ENCODE results near the gene UNC5A. TPM values are rescaled to one million over a fixed set of nuclear protein-coding genes. Genes with fewer than 3 reads are reported as not detected.
"Not testable (repeated sequence)": the region's sequence is repeated elsewhere in the genome, so short reads cannot be mapped to it uniquely, and the experiment has no call there.

UNC5A gene
- total RNA-seq, 2 donors from 2014 or later: not detected

DNA sequence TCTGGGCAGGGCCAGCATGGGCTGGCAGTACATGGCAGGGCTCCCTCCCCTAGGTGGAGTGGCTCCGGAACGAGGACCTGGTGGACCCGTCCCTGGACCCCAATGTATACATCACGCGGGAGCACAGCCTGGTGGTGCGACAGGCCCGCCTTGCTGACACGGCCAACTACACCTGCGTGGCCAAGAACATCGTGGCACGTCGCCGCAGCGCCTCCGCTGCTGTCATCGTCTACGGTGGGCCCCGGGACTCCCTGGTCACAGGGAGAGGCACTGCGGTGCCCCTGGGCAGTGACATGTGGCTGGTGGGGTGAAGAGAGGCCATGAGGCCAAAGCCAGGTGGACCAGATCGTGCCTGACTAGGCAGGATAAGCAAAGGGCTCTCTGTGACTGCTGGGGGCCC lies 58.4 kb downstream of the UNC5A start:
- Mint-ChIP-seq H3K4me1 (ENCODE audit: low read depth in 2 of 2) (peaks cover 5 to 9% of the 10 kb centered on the region in 2 donors), H3K27ac (no peak overlapping the region), H3K36me3 (no peaks in the 10 kb centered on the region), H3K4me3 (no peak overlapping the region), H3K9me3 (no peaks in the 10 kb centered on the region), H3K27me3 (peaks cover 0 to 13% of the 10 kb centered on the region in 2 donors)
- ATAC-seq (no peak), DNase-seq (ENCODE audit: low spot score) (no peak)

DNA sequence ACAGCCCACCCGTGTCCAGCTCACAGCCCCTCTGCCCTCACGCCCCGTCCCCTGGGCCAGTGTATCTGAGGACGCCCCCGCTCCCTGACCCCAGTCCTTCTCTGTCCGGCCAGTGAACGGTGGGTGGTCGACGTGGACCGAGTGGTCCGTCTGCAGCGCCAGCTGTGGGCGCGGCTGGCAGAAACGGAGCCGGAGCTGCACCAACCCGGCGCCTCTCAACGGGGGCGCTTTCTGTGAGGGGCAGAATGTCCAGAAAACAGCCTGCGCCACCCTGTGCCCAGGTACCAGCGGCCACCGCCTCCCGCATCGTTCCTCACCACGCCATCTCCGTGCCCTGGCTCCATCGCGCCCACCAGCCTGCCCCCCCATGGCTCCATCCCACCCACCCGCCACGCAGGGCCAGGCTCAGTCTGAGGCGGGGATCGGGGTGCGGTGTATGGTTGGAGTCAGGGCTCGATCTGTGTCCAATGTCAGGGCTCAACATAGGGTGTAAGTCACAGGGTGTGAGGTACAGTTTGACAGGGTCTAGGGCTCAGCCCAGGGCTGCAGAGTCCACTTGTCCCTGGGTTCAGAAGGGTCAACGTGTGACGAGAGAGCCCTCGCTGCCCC lies 59.2 kb downstream of the UNC5A start:
- no peak overlapping the region for H3K4me3 Mint-ChIP-seq
- no peaks in the 10 kb centered on the region for H3K36me3 Mint-ChIP-seq
- no peak overlapping the region for H3K27ac Mint-ChIP-seq
- H3K9me3 Mint-ChIP-seq: no peaks in the 10 kb centered on the region
- ATAC-seq (no peak), DNase-seq (ENCODE audit: low spot score) (no peak)
- peaks cover 5 to 9% of the 10 kb centered on the region in 2 donors for H3K4me1 Mint-ChIP-seq (ENCODE audit: low read depth in 2 of 2)
- H3K27me3 Mint-ChIP-seq: peaks cover 0 to 10% of the 10 kb centered on the region in 2 donors

DNA sequence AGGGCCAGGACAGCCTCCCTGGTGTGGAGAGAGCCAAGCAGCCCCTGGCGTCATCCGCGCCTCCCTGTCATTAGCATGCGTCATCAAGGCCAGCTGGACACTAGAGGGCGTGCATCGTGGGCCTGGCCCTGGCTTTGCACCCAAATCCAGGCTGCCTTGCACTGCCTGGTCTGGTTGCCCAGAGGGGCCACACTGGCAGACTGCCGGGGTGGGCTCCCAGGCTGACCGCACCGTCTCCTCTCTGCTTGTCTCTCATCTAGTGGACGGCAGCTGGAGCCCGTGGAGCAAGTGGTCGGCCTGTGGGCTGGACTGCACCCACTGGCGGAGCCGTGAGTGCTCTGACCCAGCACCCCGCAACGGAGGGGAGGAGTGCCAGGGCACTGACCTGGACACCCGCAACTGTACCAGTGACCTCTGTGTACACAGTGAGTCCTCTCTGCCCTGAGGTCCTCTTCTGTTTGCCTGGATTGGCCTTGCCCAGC lies 59.8 kb downstream of the UNC5A start:
- Mint-ChIP-seq H3K36me3 (no peaks in the 10 kb centered on the region), H3K4me3 (no peak overlapping the region), H3K9me3 (no peaks in the 10 kb centered on the region), H3K27ac (no peak overlapping the region), H3K27me3 (peaks cover under 1 to 10% of the 10 kb centered on the region in 2 donors), H3K4me1 (ENCODE audit: low read depth in 2 of 2) (peaks cover 9 to 13% of the 10 kb centered on the region in 2 donors)
- no peak for ATAC-seq
- DNase-seq (ENCODE audit: low spot score): no peak

GRCh38 chr5:176870644-176871043 lies 60.3 kb downstream of the UNC5A start:
- Mint-ChIP-seq H3K4me1 (ENCODE audit: low read depth in 2 of 2) (peaks cover 14 to 18% of the 10 kb centered on the region in 2 donors), H3K27me3 (peaks cover 6 to 14% of the 10 kb centered on the region in 2 donors)
- not testable (repeated sequence) for DNase-seq (ENCODE audit: low spot score); ATAC-seq; H3K36me3 Mint-ChIP-seq; H3K27ac Mint-ChIP-seq; H3K9me3 Mint-ChIP-seq; H3K4me3 Mint-ChIP-seq

DNA sequence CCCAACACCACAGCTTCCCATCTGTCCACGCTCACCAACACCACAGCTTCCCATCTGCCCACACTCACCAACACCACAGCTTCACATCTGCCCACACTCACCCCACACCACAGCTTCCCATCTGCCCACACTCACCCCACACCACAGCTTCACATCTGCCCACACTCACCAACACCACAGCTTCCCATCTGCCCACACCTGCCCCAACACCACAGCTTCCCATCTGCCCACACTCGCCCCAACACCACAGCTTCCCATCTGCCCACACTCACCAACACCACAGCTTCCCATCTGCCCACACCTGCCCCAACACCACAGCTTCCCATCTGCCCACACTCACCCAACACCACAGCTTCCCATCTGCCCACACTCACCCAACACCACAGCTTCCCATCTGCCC lies 62.2 kb downstream of the UNC5A start:
- not testable (repeated sequence) for ATAC-seq; DNase-seq (ENCODE audit: low spot score); H3K4me3 Mint-ChIP-seq

DNA sequence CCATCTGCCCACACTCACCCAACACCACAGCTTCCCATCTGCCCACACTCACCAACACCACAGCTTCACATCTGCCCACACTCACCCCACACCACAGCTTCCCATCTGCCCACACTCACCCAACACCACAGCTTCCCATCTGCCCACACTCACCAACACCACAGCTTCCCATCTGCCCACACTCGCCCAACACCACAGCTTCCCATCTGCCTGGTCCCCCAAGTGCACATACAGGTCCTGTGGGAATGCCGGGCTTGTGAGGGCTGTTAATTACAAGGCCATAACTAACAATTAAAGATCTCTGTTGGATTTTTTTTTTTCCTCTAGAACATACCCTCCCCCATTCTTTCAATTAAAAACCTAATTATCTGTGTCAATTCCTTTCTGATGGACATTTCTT lies 62.7 kb downstream of the UNC5A start:
- Mint-ChIP-seq H3K27me3 (peaks cover 8 to 12% of the 10 kb centered on the region in 2 donors), H3K4me1 (ENCODE audit: low read depth in 2 of 2) (peaks cover 22 to 27% of the 10 kb centered on the region in 2 donors), H3K27ac (peak overlapping the region; percentile 65 to 77)
- not testable (repeated sequence) for H3K36me3 Mint-ChIP-seq; DNase-seq (ENCODE audit: low spot score); H3K9me3 Mint-ChIP-seq; H3K4me3 Mint-ChIP-seq; ATAC-seq

More for the DNA sequence above, 62.2 kb downstream of the UNC5A start:
- H3K9me3 Mint-ChIP-seq, H3K36me3 Mint-ChIP-seq, H3K27ac Mint-ChIP-seq: not testable (repeated sequence)
- H3K27me3 Mint-ChIP-seq: peaks cover 8 to 12% of the 10 kb centered on the region in 2 donors
- H3K4me1 Mint-ChIP-seq (ENCODE audit: low read depth in 2 of 2): peaks cover 22 to 27% of the 10 kb centered on the region in 2 donors

DNA sequence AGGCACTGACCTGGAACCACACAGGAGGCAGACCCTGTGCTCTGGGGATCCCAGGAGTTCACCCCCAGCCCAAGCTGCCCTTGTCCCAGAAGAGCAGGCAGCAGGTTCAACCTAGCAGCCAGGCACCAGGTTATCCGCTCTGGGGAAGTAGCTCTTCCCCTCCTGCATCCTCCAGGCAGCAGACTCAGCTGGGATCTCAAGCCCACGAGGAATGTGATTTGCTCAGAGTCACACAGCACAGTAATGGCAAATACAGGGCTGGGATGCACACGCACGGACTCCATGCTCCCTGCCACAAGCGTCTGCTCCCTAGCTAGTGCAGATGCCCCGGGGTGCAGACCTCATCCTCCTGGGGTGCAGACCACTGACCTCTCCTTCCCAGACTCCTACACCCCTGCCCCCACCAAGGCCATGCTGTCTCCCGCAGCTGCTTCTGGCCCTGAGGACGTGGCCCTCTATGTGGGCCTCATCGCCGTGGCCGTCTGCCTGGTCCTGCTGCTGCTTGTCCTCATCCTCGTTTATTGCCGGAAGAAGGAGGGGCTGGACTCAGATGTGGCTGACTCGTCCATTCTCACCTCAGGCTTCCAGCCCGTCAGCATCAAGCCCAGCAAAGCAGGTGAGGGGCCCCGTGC lies 63.3 kb downstream of the UNC5A start:
- peaks cover 22 to 27% of the 10 kb centered on the region in 2 donors for H3K4me1 Mint-ChIP-seq (ENCODE audit: low read depth in 2 of 2)
- peaks cover 8 to 13% of the 10 kb centered on the region in 2 donors for H3K27me3 Mint-ChIP-seq

DNA sequence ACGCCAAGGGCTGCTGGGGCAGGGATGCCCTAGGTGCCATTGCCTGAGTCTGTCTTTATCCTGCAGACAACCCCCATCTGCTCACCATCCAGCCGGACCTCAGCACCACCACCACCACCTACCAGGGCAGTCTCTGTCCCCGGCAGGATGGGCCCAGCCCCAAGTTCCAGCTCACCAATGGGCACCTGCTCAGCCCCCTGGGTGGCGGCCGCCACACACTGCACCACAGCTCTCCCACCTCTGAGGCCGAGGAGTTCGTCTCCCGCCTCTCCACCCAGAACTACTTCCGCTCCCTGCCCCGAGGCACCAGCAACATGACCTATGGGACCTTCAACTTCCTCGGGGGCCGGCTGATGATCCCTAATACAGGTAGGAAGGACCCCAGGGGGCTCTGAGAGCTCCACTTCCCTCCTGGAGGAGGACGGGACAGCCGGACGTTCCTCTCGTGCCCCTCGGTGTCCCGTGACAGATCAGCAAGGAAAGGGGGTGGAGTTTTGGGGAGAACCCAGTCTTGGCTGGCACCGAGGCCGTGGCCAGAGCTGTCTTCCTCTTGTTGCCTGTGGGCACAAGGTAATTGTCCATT lies 63.9 kb downstream of the UNC5A start:
- H3K4me3 Mint-ChIP-seq: no peak overlapping the region
- peaks cover 8 to 14% of the 10 kb centered on the region in 2 donors for H3K27me3 Mint-ChIP-seq
- no peaks in the 10 kb centered on the region for H3K36me3 Mint-ChIP-seq
- DNase-seq (ENCODE audit: low spot score) (no peak), ATAC-seq (no peak)
- H3K27ac Mint-ChIP-seq: peak overlapping the region; percentile 65 to 77
- peaks cover 22 to 27% of the 10 kb centered on the region in 2 donors for H3K4me1 Mint-ChIP-seq (ENCODE audit: low read depth in 2 of 2)
- H3K9me3 Mint-ChIP-seq: no peaks in the 10 kb centered on the region

More for the DNA sequence above, 63.3 kb downstream of the UNC5A start:
- H3K9me3 Mint-ChIP-seq: no peaks in the 10 kb centered on the region
- DNase-seq (ENCODE audit: low spot score) (no peak), ATAC-seq (no peak)
- H3K27ac Mint-ChIP-seq: peak overlapping the region; percentile 65 to 77
- no peak overlapping the region for H3K4me3 Mint-ChIP-seq
- no peaks in the 10 kb centered on the region for H3K36me3 Mint-ChIP-seq

- no peak overlapping the region for H3K4me3 Mint-ChIP-seq
- H3K4me1 Mint-ChIP-seq (ENCODE audit: low read depth in 2 of 2): peaks cover 22 to 27% of the 10 kb centered on the region in 2 donors
- H3K36me3 Mint-ChIP-seq: no peaks in the 10 kb centered on the region
- peaks cover 8 to 14% of the 10 kb centered on the region in 2 donors for H3K27me3 Mint-ChIP-seq
- DNase-seq (ENCODE audit: low spot score) (no peak), ATAC-seq (no peak)
- H3K9me3 Mint-ChIP-seq: no peaks in the 10 kb centered on the region
- H3K27ac Mint-ChIP-seq: peak overlapping the region; percentile 72 to 73
Observed at GRCh38 chr5:176875014-176875550, 64.7 kb downstream of the UNC5A start.

DNA sequence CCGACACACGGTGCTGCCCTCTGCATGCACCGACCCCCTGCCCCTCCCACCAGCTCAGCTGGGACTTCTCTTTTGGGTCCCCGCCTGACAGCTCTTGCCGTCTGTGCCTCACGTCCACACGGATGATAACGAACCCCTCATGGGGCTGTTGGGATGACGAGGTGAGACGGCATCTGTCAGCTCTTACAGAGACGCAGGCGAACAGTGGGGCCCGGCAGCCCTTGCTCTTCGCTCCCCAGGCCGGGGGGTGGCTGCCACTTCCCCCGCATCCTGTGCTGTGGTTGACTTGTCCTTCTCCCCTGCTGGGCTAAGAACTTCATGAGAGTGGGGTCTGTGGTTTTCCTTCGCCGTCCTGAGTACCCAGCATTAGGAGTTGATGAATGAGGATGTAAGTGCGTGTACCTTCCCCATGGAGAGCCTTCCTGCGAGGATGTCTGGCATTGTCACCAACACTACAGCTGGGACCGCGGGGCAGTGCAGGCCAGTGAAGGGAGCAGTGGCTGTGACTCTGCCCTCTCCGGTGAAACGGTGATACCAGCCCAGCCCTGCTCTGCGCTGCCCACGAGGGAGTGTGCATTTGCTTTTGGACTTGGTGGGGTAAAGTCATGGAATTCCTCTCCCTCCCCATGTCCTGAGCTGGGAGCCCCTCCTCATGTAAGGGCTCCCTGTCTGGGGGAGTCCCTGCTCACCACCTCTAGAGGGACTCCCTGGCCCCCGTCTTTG lies 65.6 kb downstream of the UNC5A start:
- DNase-seq (ENCODE audit: low spot score) (no peak), ATAC-seq (peak; percentile 42 to 46)
- peak overlapping the region; percentile 19 for H3K4me3 Mint-ChIP-seq
- H3K36me3 Mint-ChIP-seq: no peaks in the 10 kb centered on the region
- H3K27me3 Mint-ChIP-seq: peaks cover 8 to 14% of the 10 kb centered on the region in 2 donors
- peak overlapping the region; percentile 72 to 73 for H3K27ac Mint-ChIP-seq
- H3K4me1 Mint-ChIP-seq (ENCODE audit: low read depth in 2 of 2): peaks cover 17 to 22% of the 10 kb centered on the region in 2 donors
- H3K9me3 Mint-ChIP-seq: no peaks in the 10 kb centered on the region

GRCh38 chr5:176876506-176877431 lies 66.4 kb downstream of the UNC5A start:
- no peak overlapping the region for H3K4me3 Mint-ChIP-seq
- H3K36me3 Mint-ChIP-seq: no peaks in the 10 kb centered on the region
- H3K4me1 Mint-ChIP-seq (ENCODE audit: low read depth in 2 of 2): peaks cover 17 to 22% of the 10 kb centered on the region in 2 donors
- H3K9me3 Mint-ChIP-seq: no peaks in the 10 kb centered on the region
- no peak overlapping the region for H3K27ac Mint-ChIP-seq
- ATAC-seq (no peak), DNase-seq (ENCODE audit: low spot score) (no peak)
- H3K27me3 Mint-ChIP-seq: peaks cover 8 to 14% of the 10 kb centered on the region in 2 donors

DNA sequence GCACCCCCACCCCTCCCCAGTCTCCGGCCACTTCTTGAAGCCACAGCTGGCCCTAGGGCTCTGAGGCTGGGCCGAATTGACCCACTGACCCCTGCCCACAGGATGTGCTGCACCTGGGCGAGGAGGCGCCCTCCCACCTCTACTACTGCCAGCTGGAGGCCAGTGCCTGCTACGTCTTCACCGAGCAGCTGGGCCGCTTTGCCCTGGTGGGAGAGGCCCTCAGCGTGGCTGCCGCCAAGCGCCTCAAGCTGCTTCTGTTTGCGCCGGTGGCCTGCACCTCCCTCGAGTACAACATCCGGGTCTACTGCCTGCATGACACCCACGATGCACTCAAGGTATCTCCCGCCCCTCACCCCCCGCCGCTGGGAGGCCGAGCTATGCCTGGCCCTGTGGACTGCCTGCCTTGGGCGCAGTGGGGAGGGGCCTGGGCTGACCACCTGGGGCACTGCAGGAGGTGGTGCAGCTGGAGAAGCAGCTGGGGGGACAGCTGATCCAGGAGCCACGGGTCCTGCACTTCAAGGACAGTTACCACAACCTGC lies 67.5 kb downstream of the UNC5A start:
- peaks cover 8 to 14% of the 10 kb centered on the region in 2 donors for H3K27me3 Mint-ChIP-seq
- no peak overlapping the region for H3K4me3 Mint-ChIP-seq
- ATAC-seq (no peak), DNase-seq (ENCODE audit: low spot score) (no peak)
- peaks cover 17 to 22% of the 10 kb centered on the region in 2 donors for H3K4me1 Mint-ChIP-seq (ENCODE audit: low read depth in 2 of 2)
- H3K9me3 Mint-ChIP-seq: no peaks in the 10 kb centered on the region
- no peaks in the 10 kb centered on the region for H3K36me3 Mint-ChIP-seq
- H3K27ac Mint-ChIP-seq: no peak overlapping the region

Data from natural killer cell treated with Interleukin-12 subunit alpha and Interleukin-12 subunit beta and Interleukin-15 and Interleukin-18, amount 100 ng/mL, for 72 hours (primary cell).